Neural cell (in vitro differentiated cells): ENCODE data around the gene DYRK4. TPM values are rescaled to one million over a fixed set of nuclear protein-coding genes. Genes with fewer than 3 reads are reported as not detected.

Source experiments
- H2AFZ ChIP-seq: fragments of 200-600, 300-800 bp; sonication (generic), shearing (Covaris generic); 2 replicates; pipeline ENCODE4 v1.6.0; 2014; ENCODE audit warnings: low read depth, mild to moderate bottlenecking, antibody characterized with exemption, low read length, moderate library complexity
- H3F3A ChIP-seq: fragments of 200-600 bp; shearing (Covaris generic); 2 replicates; pipeline ENCODE4 v1.6.1; 2016; ENCODE audit warnings: mild to moderate bottlenecking, moderate library complexity, mixed read lengths, antibody characterized with exemption, low read length; ENCODE audit not compliant: insufficient read depth, poor library complexity, severe bottlenecking
- H3K27ac ChIP-seq: fragments of 200-600, 300-800 bp; sonication (generic), shearing (Covaris generic); 2 replicates; pipeline ENCODE4 v1.5.1; 2014; ENCODE audit warnings: mild to moderate bottlenecking, low read length, moderate library complexity
- H3K27me3 ChIP-seq: fragments of 300-800, 200-600 bp; sonication (generic), shearing (Covaris generic); 2 replicates; pipeline ENCODE4 v1.6.0; 2014; ENCODE audit warnings: mild to moderate bottlenecking, low read depth, low read length, moderate library complexity; ENCODE audit not compliant: insufficient read depth
- H3K36me3 ChIP-seq: fragments of 300-800, 200-600 bp; sonication (generic), shearing (Covaris generic); 2 replicates; pipeline ENCODE4 v1.5.1; 2014; ENCODE audit warnings: mild to moderate bottlenecking, antibody characterized with exemption, low read length, moderate library complexity; ENCODE audit not compliant: insufficient read depth
- H3K4me2 ChIP-seq: fragments of 300-800, 200-600 bp; sonication (generic), shearing (Covaris generic); 2 replicates; pipeline ENCODE4 v1.6.0; 2014; ENCODE audit warnings: mild to moderate bottlenecking, low read length
- H3K4me3 ChIP-seq: fragments of 300-800, 200-600 bp; sonication (generic), shearing (Covaris generic); 2 replicates; pipeline ENCODE4 v1.5.1; 2014; ENCODE audit warnings: mild to moderate bottlenecking, low read length, moderate library complexity
- H3K79me2 ChIP-seq: fragments of 200-600 bp; shearing (Covaris generic); replicated peaks from 2 replicates; pipeline ENCODE4 v1.6.0; 2014; ENCODE audit warnings: mild to moderate bottlenecking, low read length, moderate library complexity; ENCODE audit not compliant: insufficient read depth
- H3K9ac ChIP-seq: fragments of 300-800, 200-600 bp; sonication (generic), shearing (Covaris generic); 2 replicates; pipeline ENCODE4 v1.6.1; 2016; ENCODE audit warnings: mild to moderate bottlenecking, low read length, mixed read lengths
- H3K9me2 ChIP-seq: fragments of 200-600 bp; shearing (Covaris generic); 2 replicates; pipeline ENCODE4 v1.6.1; 2016; ENCODE audit warnings: mild to moderate bottlenecking, low read length, mixed read lengths; ENCODE audit not compliant: insufficient read depth
- H3K9me3 ChIP-seq: fragments of 200-600, 300-800 bp; sonication (generic), shearing (Covaris generic); 2 replicates; pipeline ENCODE4 v1.6.1; 2016; ENCODE audit warnings: mild to moderate bottlenecking, mixed run types, low read length, moderate library complexity, mixed read lengths
- H4K20me1 ChIP-seq: fragments of 200-600 bp; shearing (Covaris generic); 2 replicates; pipeline ENCODE4 v1.6.1; 2016; ENCODE audit warnings: mild to moderate bottlenecking, mixed run types; ENCODE audit not compliant: insufficient read depth
- EP300 ChIP-seq: fragments of 450-650 bp; conservative IDR thresholded peaks from 2 replicates; pipeline ENCODE4 v1.6.1; 2014; ENCODE audit warnings: antibody characterized with exemption, mild to moderate bottlenecking, moderate library complexity; ENCODE audit not compliant: poor library complexity, severe bottlenecking
- EZH2 ChIP-seq: fragments of 200-600, 300-800 bp; shearing (Covaris generic), sonication (generic); IDR thresholded peaks from 2 replicates; pipeline ENCODE4 v1.6.1; 2014; ENCODE audit warnings: antibody characterized with exemption, low read length, borderline replicate concordance, mild to moderate bottlenecking; ENCODE audit not compliant: insufficient read depth, poor library complexity, severe bottlenecking
- MXI1 ChIP-seq: fragments of 450-650 bp; conservative IDR thresholded peaks from 2 replicates; pipeline ENCODE4 v1.6.1; 2014; ENCODE audit warnings: antibody characterized with exemption, mild to moderate bottlenecking; ENCODE audit not compliant: poor library complexity, severe bottlenecking
- POLR2AphosphoS5 ChIP-seq: IDR thresholded peaks from 2 replicates; pipeline ENCODE4 v1.6.1; 2012
- RAD21 ChIP-seq: fragments of 450-650 bp; conservative IDR thresholded peaks from 2 replicates; pipeline ENCODE4 v1.6.1; 2014; ENCODE audit warnings: antibody characterized with exemption, mild to moderate bottlenecking, moderate library complexity
- REST ChIP-seq: IDR thresholded peaks from 2 replicates; pipeline ENCODE4 v1.6.1; 2012; ENCODE audit warnings: borderline replicate concordance
- SMC3 ChIP-seq: fragments of 450-650 bp; conservative IDR thresholded peaks from 2 replicates; pipeline ENCODE4 v1.6.1; 2014; ENCODE audit warnings: antibody characterized with exemption, mild to moderate bottlenecking, moderate library complexity; ENCODE audit not compliant: poor library complexity
- TAF1 ChIP-seq: IDR thresholded peaks from 2 replicates; pipeline ENCODE4 v1.6.1; 2012; ENCODE audit warnings: low read depth
- polyA plus RNA-seq: library from polyadenylated mRNA; depleted of rRNA; stranded (reverse); fragments of >200 nt; gene quantifications from 2 replicates; pipeline ENCODE4 v1.2.3, GENCODE V29; 2014
- TF ChIP-seq, protein P1 (sequence below): fragments of 450-650 bp; IDR thresholded peaks from 2 replicates; pipeline ENCODE4 v1.5.1; 2014; ENCODE audit warnings: antibody characterized with exemption, mild to moderate bottlenecking, moderate library complexity; ENCODE audit not compliant: poor library complexity, severe bottlenecking

DYRK4 gene
- polyA plus RNA-seq, 1 donor from 2014 or later = 13.2 TPM

DNA sequence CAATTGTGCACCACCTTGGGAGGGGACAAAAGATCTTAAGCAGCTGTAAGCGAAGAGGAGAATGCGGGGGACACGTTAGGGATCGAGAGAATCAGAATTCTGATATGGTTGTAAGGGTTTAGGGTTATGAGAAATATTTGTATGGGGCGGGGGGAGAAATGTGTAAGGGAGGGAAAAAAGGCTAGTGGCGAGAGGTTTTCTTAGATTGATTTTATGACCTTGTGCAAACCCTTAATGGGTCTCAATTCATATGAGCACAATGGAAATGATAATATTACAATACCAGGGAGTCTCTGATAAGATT lies 87.3 kb downstream of the DYRK4 start:
- peak overlapping the region; percentile 98 for H2AFZ ChIP-seq
- no peaks in the 10 kb centered on the region for H3K9me3 ChIP-seq
- peaks cover 2% of the 10 kb centered on the region for H3K36me3 ChIP-seq
- TF ChIP-seq, protein P1, sequence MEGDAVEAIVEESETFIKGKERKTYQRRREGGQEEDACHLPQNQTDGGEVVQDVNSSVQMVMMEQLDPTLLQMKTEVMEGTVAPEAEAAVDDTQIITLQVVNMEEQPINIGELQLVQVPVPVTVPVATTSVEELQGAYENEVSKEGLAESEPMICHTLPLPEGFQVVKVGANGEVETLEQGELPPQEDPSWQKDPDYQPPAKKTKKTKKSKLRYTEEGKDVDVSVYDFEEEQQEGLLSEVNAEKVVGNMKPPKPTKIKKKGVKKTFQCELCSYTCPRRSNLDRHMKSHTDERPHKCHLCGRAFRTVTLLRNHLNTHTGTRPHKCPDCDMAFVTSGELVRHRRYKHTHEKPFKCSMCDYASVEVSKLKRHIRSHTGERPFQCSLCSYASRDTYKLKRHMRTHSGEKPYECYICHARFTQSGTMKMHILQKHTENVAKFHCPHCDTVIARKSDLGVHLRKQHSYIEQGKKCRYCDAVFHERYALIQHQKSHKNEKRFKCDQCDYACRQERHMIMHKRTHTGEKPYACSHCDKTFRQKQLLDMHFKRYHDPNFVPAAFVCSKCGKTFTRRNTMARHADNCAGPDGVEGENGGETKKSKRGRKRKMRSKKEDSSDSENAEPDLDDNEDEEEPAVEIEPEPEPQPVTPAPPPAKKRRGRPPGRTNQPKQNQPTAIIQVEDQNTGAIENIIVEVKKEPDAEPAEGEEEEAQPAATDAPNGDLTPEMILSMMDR = no peak
- TF ChIP-seq REST (no peak), SMC3 (no peak), TAF1 (no peak), POLR2AphosphoS5 (no peak), EZH2 (no peak), RAD21 (no peak), EP300 (no peak), MXI1 (no peak)
- H3K9ac ChIP-seq = peak overlapping the region; percentile 89
- no peaks in the 10 kb centered on the region for H3K27me3 ChIP-seq
- peaks cover 46% of the 10 kb centered on the region for H3K79me2 ChIP-seq
- peak overlapping the region; percentile 94 for H3K27ac ChIP-seq
- H3K4me3 ChIP-seq = peak overlapping the region; percentile 69
- H4K20me1 ChIP-seq = no peaks in the 10 kb centered on the region
- no peaks in the 10 kb centered on the region for H3K9me2 ChIP-seq
- H3F3A ChIP-seq = peaks cover 4% of the 10 kb centered on the region
- peak overlapping the region; percentile 81 for H3K4me2 ChIP-seq

DNA sequence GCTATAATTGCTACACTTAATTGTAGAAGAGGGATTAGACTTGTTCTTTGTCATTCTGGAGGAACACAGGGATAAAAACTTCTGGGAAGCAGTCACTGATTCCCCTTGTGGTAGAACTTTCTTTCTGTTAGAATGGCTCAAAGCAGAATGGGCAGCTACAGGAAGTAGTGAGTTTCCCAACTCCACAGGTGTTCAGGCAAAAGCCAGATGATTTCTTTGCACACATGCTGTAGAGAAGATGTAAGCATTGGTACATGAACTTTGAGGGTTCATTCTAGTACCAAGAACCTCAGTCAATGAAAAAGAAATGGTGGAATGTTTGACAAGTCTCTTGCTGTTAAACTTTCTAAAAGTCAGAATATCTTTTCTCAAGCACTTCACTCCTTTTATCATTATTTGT lies 91.2 kb downstream of the DYRK4 start:
- Histone ChIP-seq H3F3A (peaks cover 1% of the 10 kb centered on the region), H3K27me3 (no peaks in the 10 kb centered on the region), H3K36me3 (peaks cover 11% of the 10 kb centered on the region), H3K9me2 (no peaks in the 10 kb centered on the region), H4K20me1 (no peaks in the 10 kb centered on the region), H3K27ac (no peak overlapping the region), H3K4me3 (no peak overlapping the region), H3K9ac (no peak overlapping the region), H3K4me2 (no peak overlapping the region), H2AFZ (no peak overlapping the region), H3K9me3 (no peaks in the 10 kb centered on the region), H3K79me2 (peaks cover 48% of the 10 kb centered on the region)
- TF ChIP-seq, protein P1 = no peak
- no peak for TF ChIP-seq REST
- no peak for TF ChIP-seq EZH2
- TF ChIP-seq TAF1 = no peak
- TF ChIP-seq EP300 = no peak
- no peak for TF ChIP-seq RAD21
- no peak for TF ChIP-seq SMC3
- no peak for TF ChIP-seq POLR2AphosphoS5
- TF ChIP-seq MXI1 = no peak
